22Rv1 (cell line): Measurements from ENCODE around the gene RPL7A.

ENCODE experiments used
- CTCF ChIP-seq: fragments of 450-650 bp; IDR thresholded peaks from 2 replicates; pipeline ENCODE4 v1.5.1; 2017; ENCODE audit warnings: mild to moderate bottlenecking
- ZFX ChIP-seq: fragments of 450-650 bp; IDR thresholded peaks from 2 replicates; pipeline ENCODE4 v1.6.1; 2017; ENCODE audit warnings: antibody characterized with exemption, borderline replicate concordance

- TF ChIP-seq CTCF: no peak
- TF ChIP-seq ZFX: no peak
These were observed 6.5 kb upstream of the RPL7A start for GRCh38 chr9:133341369-133342068.
